MCF 10A (cell line): ENCODE data around the gene ARHGAP1. TPM values are rescaled to one million over a fixed set of nuclear protein-coding genes. Genes with fewer than 3 reads are reported as not detected.

Source experiments
- BruUV-seq: library from RNA; stranded (reverse); fragments of 400-500 nt; replicated peaks from 2 replicates; lab custom pipeline; 2021; lab: Mats Ljungman, UMichigan
- CTCF ChIA-PET: fragments of 300-600 bp; sonication (Branson Sonifier 250); formaldehyde crosslinking; extraction: SDS; loops from one replicate; lab custom pipeline; 2021; ENCODE audit warnings: antibody characterized with exemption, inconsistent platforms; lab: Yijun Ruan, JAX
- POLR2A ChIA-PET: fragments of 300-600, 350-650 bp; sonication (Branson Sonifier 250); formaldehyde crosslinking; extraction: SDS; loops from one replicate; lab custom pipeline; 2020; ENCODE audit warnings: antibody characterized with exemption, inconsistent platforms; lab: Yijun Ruan, JAX
- DNase-seq: peaks from one replicate; pipeline ENCODE4 v3.0.0-alpha.2; 2018; ENCODE audit not compliant: unreplicated experiment
- H3K27ac Mint-ChIP-seq: one replicate; pipeline ENCODE4 v1.8.0; 2022; ENCODE audit warnings: mild to moderate bottlenecking, low read depth, mixed read lengths; ENCODE audit not compliant: unreplicated experiment
- H3K27me3 Mint-ChIP-seq: one replicate; pipeline ENCODE4 v1.8.0; 2022; ENCODE audit warnings: mixed read lengths; ENCODE audit not compliant: insufficient read depth, unreplicated experiment
- H3K36me3 Mint-ChIP-seq: one replicate; pipeline ENCODE4 v1.8.0; 2022; ENCODE audit warnings: mild to moderate bottlenecking, moderate library complexity, mixed read lengths; ENCODE audit not compliant: insufficient read depth, unreplicated experiment
- H3K4me1 Mint-ChIP-seq: one replicate; pipeline ENCODE4 v1.8.0; 2022; ENCODE audit warnings: mixed read lengths; ENCODE audit not compliant: insufficient read depth, unreplicated experiment
- H3K4me3 Mint-ChIP-seq: one replicate; pipeline ENCODE4 v1.8.0; 2022; ENCODE audit warnings: mild to moderate bottlenecking, moderate library complexity, mixed read lengths; ENCODE audit not compliant: unreplicated experiment
- H3K9me3 Mint-ChIP-seq: one replicate; pipeline ENCODE4 v1.8.0; 2022; ENCODE audit warnings: mixed read lengths; ENCODE audit not compliant: unreplicated experiment
- intact Hi-C: fragments of 100-400 bp; cut with micrococcal nuclease; formaldehyde crosslinking; loops from 2 replicates; pipeline ENCODE4 v1.14.1; 2022
- total RNA-seq: library from RNA; stranded (reverse); gene quantifications from 2 replicates; pipeline ENCODE4 v1.2.3, GENCODE V29; 2022
- TF ChIP-seq, protein P1 (sequence below): fragments of 200-600 bp; IDR thresholded peaks from one replicate; pipeline ENCODE4 v1.8.0; 2022; ENCODE audit warnings: antibody characterized with exemption, mild to moderate bottlenecking; ENCODE audit not compliant: unreplicated experiment

Gene ARHGAP1
- total RNA-seq, 1 experiment from 2014 or later, result 61.0 TPM

DNA sequence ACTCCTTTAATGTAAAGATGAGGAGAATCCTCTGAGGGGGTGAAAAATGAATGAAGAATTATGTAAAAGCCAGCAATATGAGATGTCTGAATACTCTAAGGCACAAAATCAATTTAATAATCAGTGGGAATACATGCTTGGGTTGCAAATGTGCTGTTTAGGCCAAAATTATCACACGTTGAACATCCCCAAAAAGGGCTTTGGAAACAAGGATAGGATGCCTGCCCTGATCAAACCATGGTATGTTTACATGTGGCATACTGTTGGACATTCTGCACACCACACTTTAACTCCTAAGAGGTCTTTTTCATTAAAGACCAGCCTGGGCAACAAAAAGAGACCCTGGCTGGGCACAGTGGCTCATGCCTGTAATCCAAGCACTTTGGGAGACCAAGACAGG lies 44.9 kb upstream of the ARHGAP1 start:
- POLR2A ChIA-PET, result no interaction called here
- intact Hi-C loops, result no loop called here
- Mint-ChIP-seq H3K27me3 (no peaks in the 10 kb centered on the region), H3K9me3 (no peaks in the 10 kb centered on the region), H3K4me1 (no peaks in the 10 kb centered on the region), H3K27ac (no peak overlapping the region), H3K36me3 (peaks cover 88% of the 10 kb centered on the region), H3K4me3 (no peak overlapping the region)
- TF ChIP-seq, protein P1, sequence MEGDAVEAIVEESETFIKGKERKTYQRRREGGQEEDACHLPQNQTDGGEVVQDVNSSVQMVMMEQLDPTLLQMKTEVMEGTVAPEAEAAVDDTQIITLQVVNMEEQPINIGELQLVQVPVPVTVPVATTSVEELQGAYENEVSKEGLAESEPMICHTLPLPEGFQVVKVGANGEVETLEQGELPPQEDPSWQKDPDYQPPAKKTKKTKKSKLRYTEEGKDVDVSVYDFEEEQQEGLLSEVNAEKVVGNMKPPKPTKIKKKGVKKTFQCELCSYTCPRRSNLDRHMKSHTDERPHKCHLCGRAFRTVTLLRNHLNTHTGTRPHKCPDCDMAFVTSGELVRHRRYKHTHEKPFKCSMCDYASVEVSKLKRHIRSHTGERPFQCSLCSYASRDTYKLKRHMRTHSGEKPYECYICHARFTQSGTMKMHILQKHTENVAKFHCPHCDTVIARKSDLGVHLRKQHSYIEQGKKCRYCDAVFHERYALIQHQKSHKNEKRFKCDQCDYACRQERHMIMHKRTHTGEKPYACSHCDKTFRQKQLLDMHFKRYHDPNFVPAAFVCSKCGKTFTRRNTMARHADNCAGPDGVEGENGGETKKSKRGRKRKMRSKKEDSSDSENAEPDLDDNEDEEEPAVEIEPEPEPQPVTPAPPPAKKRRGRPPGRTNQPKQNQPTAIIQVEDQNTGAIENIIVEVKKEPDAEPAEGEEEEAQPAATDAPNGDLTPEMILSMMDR, result no peak
- no peak for DNase-seq
- BruUV-seq, result no TSS peak
- CTCF ChIA-PET, result interaction anchor here (0.8 kb wide), 1 partner anchor 64 kb away, joined by 4 read pairs; no protein-coding TSS in a partner anchor

GRCh38 chr11:46743693-46744339 lies 43.4 kb upstream of the ARHGAP1 start:
- Mint-ChIP-seq H3K9me3 (no peaks in the 10 kb centered on the region), H3K27me3 (no peaks in the 10 kb centered on the region), H3K27ac (no peak overlapping the region), H3K4me3 (no peak overlapping the region), H3K36me3 (peaks cover 79% of the 10 kb centered on the region), H3K4me1 (no peaks in the 10 kb centered on the region)
- TF ChIP-seq, protein P1, result no peak
- no peak for DNase-seq
- POLR2A ChIA-PET, result interaction anchor here (1.1 kb wide), 1 partner anchor 9 kb away, joined by 3 read pairs; no protein-coding TSS in a partner anchor
- intact Hi-C loops, result no loop called here
- CTCF ChIA-PET, result no interaction called here
- TSS peak; percentile 79 for BruUV-seq

GRCh38 chr11:46743043-46743442 lies 42.6 kb upstream of the ARHGAP1 start:
- BruUV-seq, result no TSS peak

More at GRCh38 chr11:46743043-46743442, 42.6 kb upstream of the ARHGAP1 start:
- Mint-ChIP-seq H3K36me3 (peaks cover 73% of the 10 kb centered on the region), H3K27me3 (no peaks in the 10 kb centered on the region), H3K9me3 (no peaks in the 10 kb centered on the region), H3K27ac (no peak overlapping the region), H3K4me1 (no peaks in the 10 kb centered on the region), H3K4me3 (no peak overlapping the region)
- DNase-seq, result no peak
- ChIA-PET CTCF (no interaction called here), POLR2A (interaction anchor here (1.1 kb wide), 1 partner anchor 8 kb away, joined by 3 read pairs; no protein-coding TSS in a partner anchor)
- TF ChIP-seq, protein P1, result no peak
- intact Hi-C loops, result no loop called here
